K562 (cell line): Measurements from ENCODE around the gene PEX10. TPM values are rescaled to one million over a fixed set of nuclear protein-coding genes. Genes with fewer than 3 reads are reported as not detected.

Experiments
- DPF2 ChIP-seq: fragments of 450-650 bp; IDR thresholded peaks from 2 replicates; pipeline ENCODE4 v1.6.1; 2016
- FOXJ2 ChIP-seq: fragments of 200-800 bp; sonication (Bioruptor generic); IDR thresholded peaks from 2 replicates; pipeline ENCODE4 v1.6.1; 2016; ENCODE audit warnings: missing genetic modification characterization, missing compliant biosample characterization
- FOXK1 ChIP-seq: sonication (generic); formaldehyde crosslinking; IDR thresholded peaks from 2 replicates; pipeline ENCODE4 v1.8.0; 2022; ENCODE audit warnings: missing genetic modification reagents, mild to moderate bottlenecking, borderline replicate concordance
- KHSRP ChIP-seq: fragments of 450-650 bp; IDR thresholded peaks from 2 replicates; pipeline ENCODE4 v1.6.1; 2017
- MEIS2 ChIP-seq: fragments of 450-650 bp; IDR thresholded peaks from 2 replicates; pipeline ENCODE4 v1.6.1; 2014; ENCODE audit warnings: mild to moderate bottlenecking; ENCODE audit not compliant: partially characterized antibody
- NFIC ChIP-seq: fragments of 450-650 bp; IDR thresholded peaks from 2 replicates; pipeline ENCODE4 v1.6.1; 2017; ENCODE audit warnings: mild to moderate bottlenecking, inconsistent platforms
- NR2C1 ChIP-seq, 2 experiments: fragments of 450-650 bp; IDR thresholded peaks; 2 replicates each; pipeline ENCODE4 v1.6.1; 2017; ENCODE audit warnings: mild to moderate bottlenecking in 2 of 2, antibody characterized with exemption in 1 of 2, inconsistent platforms in 1 of 2, missing compliant biosample characterization in 1 of 2, missing genetic modification characterization in 1 of 2
- NUFIP1 ChIP-seq: fragments of 450-650 bp; IDR thresholded peaks from 2 replicates; pipeline ENCODE4 v1.6.1; 2018; ENCODE audit not compliant: partially characterized antibody
- PHB2 ChIP-seq: fragments of 450-650 bp; IDR thresholded peaks from 2 replicates; pipeline ENCODE4 v1.6.1; 2017; ENCODE audit warnings: low read depth
- SRSF1 ChIP-seq: fragments of 200-400 bp; formaldehyde crosslinking; IDR thresholded peaks from 2 replicates; pipeline ENCODE4 v1.6.1; 2017; ENCODE audit warnings: mild to moderate bottlenecking, low read depth, low read length, moderate library complexity
- ZC3H11A ChIP-seq: IDR thresholded peaks from 2 replicates; pipeline ENCODE4 v1.6.1; 2012; ENCODE audit warnings: low read depth, low read length, improper control_type of control experiment
- ZFP30 ChIP-seq: fragments of 250-450 bp; sonication (Bioruptor Pico); IDR thresholded peaks from 2 replicates; pipeline ENCODE4 v1.8.0; 2022; ENCODE audit warnings: moderate library complexity, mild to moderate bottlenecking, inconsistent platforms, borderline replicate concordance
- ZNF561 ChIP-seq: fragments of 450-650 bp; formaldehyde crosslinking; conservative IDR thresholded peaks from 2 replicates; pipeline ENCODE4 v1.4.0; 2020; ENCODE audit warnings: mild to moderate bottlenecking, moderate library complexity
- ZNF584 ChIP-seq: fragments of 200-800 bp; sonication (Bioruptor generic); IDR thresholded peaks from 2 replicates; pipeline ENCODE4 v1.6.1; 2016; ENCODE audit warnings: low read depth, mild to moderate bottlenecking, missing genetic modification characterization, missing compliant biosample characterization
- ZNF764 ChIP-seq: fragments of 250-450 bp; sonication (Bioruptor Pico); IDR thresholded peaks from 2 replicates; pipeline ENCODE4 v1.4.0; 2020; ENCODE audit warnings: low read depth, mild to moderate bottlenecking, moderate library complexity
- polyA plus RNA-seq, 8 experiments: library from polyadenylated mRNA; depleted of rRNA in 4 of 8; stranded (reverse) in 5 of 8; unstranded in 3 of 8; fragments of >200 nt; fragmentation: Nextera tagmentation in 2 of 8; fragmentation: Illumina TruSeq in 1 of 8; extraction: Ambion mirVana in 2 of 8; extraction: Trizol in 1 of 8; gene quantifications; 2 replicates each; pipeline versions ENCODE4 v1.2.1 to v1.2.3, GENCODE V29; 2011 to 2014; ENCODE audit warnings: inconsistent platforms in 1 of 8, missing spikeins in 1 of 8
- total RNA-seq, 7 experiments: library from RNA; depleted of rRNA in 6 of 7; stranded (reverse); fragments of >200 nt in 6 of 7; fragmentation: Illumina TruSeq in 2 of 7; extraction: Trizol in 2 of 7; gene quantifications; 2 replicates each; pipeline versions ENCODE4 v1.2.1 to v1.2.3, GENCODE V29; 2011 to 2021; ENCODE audit warnings: low replicate concordance in 1 of 7
- TF ChIP-seq, protein P1 (sequence below): fragments of 450-650 bp; formaldehyde crosslinking; IDR thresholded peaks from 2 replicates; pipeline ENCODE4 v1.4.0; 2020; ENCODE audit warnings: mild to moderate bottlenecking, mixed read lengths
- TF ChIP-seq, protein P2 (sequence below): fragments of 450-650 bp; formaldehyde crosslinking; IDR thresholded peaks from 2 replicates; pipeline ENCODE4 v1.4.0; 2020; ENCODE audit warnings: mild to moderate bottlenecking, moderate library complexity
- TF ChIP-seq, protein P3 (sequence below): fragments of 250-450 bp; sonication (Bioruptor Pico); IDR thresholded peaks from 2 replicates; pipeline ENCODE4 v1.8.0; 2021; ENCODE audit warnings: mild to moderate bottlenecking, moderate library complexity
- TF ChIP-seq, protein P4 (sequence below), 2 experiments: fragments of 450-650 bp; IDR thresholded peaks; 2 replicates each; pipeline ENCODE4 v1.6.1; 2018; ENCODE audit warnings: mild to moderate bottlenecking in 2 of 2, low read depth in 1 of 2; ENCODE audit not compliant: partially characterized antibody in 2 of 2

PEX10 gene
- total and polyA plus RNA-seq, 9 of the 15 experiments (the other 6 are each of a cell fraction or from before 2014, with no cell fraction given), result 0.03 to 26.2 (median 8.7) TPM

DNA sequence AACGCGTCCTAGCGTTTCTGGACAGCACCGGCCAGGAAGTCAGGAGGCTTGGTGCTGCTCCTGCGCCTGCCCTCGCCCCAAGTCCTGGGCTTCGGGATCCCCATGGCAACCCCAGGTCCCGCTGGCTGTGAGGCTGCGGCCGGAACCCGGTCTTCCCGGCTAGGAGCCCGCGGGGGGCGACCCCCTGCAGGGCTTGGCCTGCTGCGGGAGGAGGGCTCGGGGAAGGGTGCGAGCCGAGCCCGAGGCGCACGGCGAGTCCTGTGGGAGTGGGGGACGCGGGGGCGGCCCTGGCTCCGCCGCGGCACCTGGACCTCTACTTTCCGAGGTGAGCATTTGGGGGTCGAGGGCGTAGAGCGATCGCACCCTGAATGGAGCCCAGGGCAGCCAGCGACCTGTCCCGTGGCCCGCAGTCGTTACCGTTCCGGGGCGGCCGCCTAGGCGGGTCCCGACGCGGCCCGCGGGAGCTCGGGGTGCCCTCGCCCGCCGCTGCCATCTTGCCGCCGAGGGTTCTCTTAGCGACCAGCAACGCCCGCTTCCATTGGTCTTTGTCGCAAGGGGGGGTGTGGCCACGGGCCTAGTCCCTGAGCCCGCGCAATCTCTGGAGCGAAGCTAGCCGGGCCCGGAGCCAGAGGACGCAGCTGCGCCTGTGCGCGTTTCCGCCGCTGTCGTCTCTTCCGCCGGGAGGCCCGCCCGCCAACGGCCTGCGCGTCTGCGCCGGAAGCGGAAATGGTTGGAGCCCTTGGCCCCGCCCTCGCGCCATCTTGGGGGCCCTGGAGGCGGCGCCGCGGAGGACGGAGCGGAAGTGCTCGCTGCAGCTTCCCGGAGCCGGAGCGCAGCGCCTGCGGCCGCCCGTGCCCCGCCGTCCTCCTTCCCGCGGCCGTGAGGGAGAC, 21.1 kb downstream of the PEX10 start, which contains the start of the genes MORN1 and RER1 (continued):
- TF ChIP-seq, protein P1, sequence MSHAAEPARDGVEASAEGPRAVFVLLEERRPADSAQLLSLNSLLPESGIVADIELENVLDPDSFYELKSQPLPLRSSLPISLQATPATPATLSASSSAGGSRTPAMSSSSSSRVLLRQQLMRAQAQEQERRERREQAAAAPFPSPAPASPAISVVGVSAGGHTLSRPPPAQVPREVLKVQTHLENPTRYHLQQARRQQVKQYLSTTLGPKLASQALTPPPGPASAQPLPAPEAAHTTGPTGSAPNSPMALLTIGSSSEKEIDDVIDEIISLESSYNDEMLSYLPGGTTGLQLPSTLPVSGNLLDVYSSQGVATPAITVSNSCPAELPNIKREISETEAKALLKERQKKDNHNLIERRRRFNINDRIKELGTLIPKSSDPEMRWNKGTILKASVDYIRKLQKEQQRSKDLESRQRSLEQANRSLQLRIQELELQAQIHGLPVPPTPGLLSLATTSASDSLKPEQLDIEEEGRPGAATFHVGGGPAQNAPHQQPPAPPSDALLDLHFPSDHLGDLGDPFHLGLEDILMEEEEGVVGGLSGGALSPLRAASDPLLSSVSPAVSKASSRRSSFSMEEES (CRISPR knock-in tag), result no peak
- no peak for TF ChIP-seq ZNF584 (CRISPR knock-in tag)
- TF ChIP-seq PHB2, result no peak
- TF ChIP-seq FOXK1 (CRISPR knock-in tag), result no peak
- peak; percentile 90 for TF ChIP-seq NR2C1 (IDR thresholded peaks at IDR 0.05)
- peak; percentile 93 for TF ChIP-seq NR2C1 (tag; IDR thresholded peaks at IDR 0.05)
- peak; percentile 90 for TF ChIP-seq MEIS2
- TF ChIP-seq FOXJ2 (tag), result 0 out of 2 replicates have a peak, but pooled peaks have one; percentile 63
- no peak for TF ChIP-seq KHSRP
- TF ChIP-seq NFIC, result peak; percentile 90
- TF ChIP-seq, protein P2, sequence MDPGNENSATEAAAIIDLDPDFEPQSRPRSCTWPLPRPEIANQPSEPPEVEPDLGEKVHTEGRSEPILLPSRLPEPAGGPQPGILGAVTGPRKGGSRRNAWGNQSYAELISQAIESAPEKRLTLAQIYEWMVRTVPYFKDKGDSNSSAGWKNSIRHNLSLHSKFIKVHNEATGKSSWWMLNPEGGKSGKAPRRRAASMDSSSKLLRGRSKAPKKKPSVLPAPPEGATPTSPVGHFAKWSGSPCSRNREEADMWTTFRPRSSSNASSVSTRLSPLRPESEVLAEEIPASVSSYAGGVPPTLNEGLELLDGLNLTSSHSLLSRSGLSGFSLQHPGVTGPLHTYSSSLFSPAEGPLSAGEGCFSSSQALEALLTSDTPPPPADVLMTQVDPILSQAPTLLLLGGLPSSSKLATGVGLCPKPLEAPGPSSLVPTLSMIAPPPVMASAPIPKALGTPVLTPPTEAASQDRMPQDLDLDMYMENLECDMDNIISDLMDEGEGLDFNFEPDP (CRISPR knock-in tag), result no peak
- TF ChIP-seq, protein P3, sequence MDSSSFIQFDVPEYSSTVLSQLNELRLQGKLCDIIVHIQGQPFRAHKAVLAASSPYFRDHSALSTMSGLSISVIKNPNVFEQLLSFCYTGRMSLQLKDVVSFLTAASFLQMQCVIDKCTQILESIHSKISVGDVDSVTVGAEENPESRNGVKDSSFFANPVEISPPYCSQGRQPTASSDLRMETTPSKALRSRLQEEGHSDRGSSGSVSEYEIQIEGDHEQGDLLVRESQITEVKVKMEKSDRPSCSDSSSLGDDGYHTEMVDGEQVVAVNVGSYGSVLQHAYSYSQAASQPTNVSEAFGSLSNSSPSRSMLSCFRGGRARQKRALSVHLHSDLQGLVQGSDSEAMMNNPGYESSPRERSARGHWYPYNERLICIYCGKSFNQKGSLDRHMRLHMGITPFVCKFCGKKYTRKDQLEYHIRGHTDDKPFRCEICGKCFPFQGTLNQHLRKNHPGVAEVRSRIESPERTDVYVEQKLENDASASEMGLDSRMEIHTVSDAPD (CRISPR knock-in tag), result no peak
- no peak for TF ChIP-seq ZNF561
- no peak for TF ChIP-seq ZC3H11A
- 0 out of 2 replicates have a peak, but pooled peaks have one; percentile 72 for TF ChIP-seq SRSF1
- TF ChIP-seq DPF2, result no peak
- TF ChIP-seq, protein P4, sequence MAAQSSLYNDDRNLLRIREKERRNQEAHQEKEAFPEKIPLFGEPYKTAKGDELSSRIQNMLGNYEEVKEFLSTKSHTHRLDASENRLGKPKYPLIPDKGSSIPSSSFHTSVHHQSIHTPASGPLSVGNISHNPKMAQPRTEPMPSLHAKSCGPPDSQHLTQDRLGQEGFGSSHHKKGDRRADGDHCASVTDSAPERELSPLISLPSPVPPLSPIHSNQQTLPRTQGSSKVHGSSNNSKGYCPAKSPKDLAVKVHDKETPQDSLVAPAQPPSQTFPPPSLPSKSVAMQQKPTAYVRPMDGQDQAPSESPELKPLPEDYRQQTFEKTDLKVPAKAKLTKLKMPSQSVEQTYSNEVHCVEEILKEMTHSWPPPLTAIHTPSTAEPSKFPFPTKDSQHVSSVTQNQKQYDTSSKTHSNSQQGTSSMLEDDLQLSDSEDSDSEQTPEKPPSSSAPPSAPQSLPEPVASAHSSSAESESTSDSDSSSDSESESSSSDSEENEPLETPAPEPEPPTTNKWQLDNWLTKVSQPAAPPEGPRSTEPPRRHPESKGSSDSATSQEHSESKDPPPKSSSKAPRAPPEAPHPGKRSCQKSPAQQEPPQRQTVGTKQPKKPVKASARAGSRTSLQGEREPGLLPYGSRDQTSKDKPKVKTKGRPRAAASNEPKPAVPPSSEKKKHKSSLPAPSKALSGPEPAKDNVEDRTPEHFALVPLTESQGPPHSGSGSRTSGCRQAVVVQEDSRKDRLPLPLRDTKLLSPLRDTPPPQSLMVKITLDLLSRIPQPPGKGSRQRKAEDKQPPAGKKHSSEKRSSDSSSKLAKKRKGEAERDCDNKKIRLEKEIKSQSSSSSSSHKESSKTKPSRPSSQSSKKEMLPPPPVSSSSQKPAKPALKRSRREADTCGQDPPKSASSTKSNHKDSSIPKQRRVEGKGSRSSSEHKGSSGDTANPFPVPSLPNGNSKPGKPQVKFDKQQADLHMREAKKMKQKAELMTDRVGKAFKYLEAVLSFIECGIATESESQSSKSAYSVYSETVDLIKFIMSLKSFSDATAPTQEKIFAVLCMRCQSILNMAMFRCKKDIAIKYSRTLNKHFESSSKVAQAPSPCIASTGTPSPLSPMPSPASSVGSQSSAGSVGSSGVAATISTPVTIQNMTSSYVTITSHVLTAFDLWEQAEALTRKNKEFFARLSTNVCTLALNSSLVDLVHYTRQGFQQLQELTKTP (IDR thresholded peaks at IDR 0.05; ENCODE audit: low read depth in 1 of 2, partially characterized antibody in 2 of 2), result no peak
- TF ChIP-seq NUFIP1, result no peak
- no peak for TF ChIP-seq ZNF764
- no peak for TF ChIP-seq ZFP30 (CRISPR knock-in tag)
